ENCODE measurements around the gene USP7. TPM values are rescaled to one million over a fixed set of nuclear protein-coding genes. Genes with fewer than 3 reads are reported as not detected.
"Not testable (repeated sequence)": the region's sequence is repeated elsewhere in the genome, so short reads cannot be mapped to it uniquely, and the experiment has no call there.

Gene USP7
- polyA plus RNA-seq, 3 donors from 2014 or later = 4.4 to 11.9 (median 10.2) TPM

- Mint-ChIP-seq H3K9me3 (no peaks in the 10 kb centered on the region), H3K4me3 (no peak overlapping the region)
Measured at GRCh38 chr16:8990445-8990844, 26.7 kb upstream of the USP7 start.

GRCh38 chr16:8989099-8989878 is 25.6 kb upstream of the USP7 start:
- H3K4me3 Mint-ChIP-seq = no peak overlapping the region
- peaks cover 1 to 3% (median 3%) of the 10 kb centered on the region in 3 donors for H3K27me3 Mint-ChIP-seq (ENCODE audit: low read depth in 3 of 3)
- no peaks in the 10 kb centered on the region for H3K36me3 Mint-ChIP-seq
- H3K4me1 Mint-ChIP-seq = no peaks in the 10 kb centered on the region
- DNase-seq = no peak
- H3K27ac Mint-ChIP-seq = no peak overlapping the region
- H3K9me3 Mint-ChIP-seq = no peaks in the 10 kb centered on the region

More at GRCh38 chr16:8990445-8990844, 26.7 kb upstream of the USP7 start:
- no peak overlapping the region for H3K27ac Mint-ChIP-seq
- DNase-seq = no peak
- H3K4me1 Mint-ChIP-seq = no peaks in the 10 kb centered on the region
- no peaks in the 10 kb centered on the region for H3K36me3 Mint-ChIP-seq
- peaks cover 1 to 3% (median 3%) of the 10 kb centered on the region in 3 donors for H3K27me3 Mint-ChIP-seq (ENCODE audit: low read depth in 3 of 3)

GRCh38 chr16:8986818-8987191 is 23.1 kb upstream of the USP7 start:
- Mint-ChIP-seq H3K27ac (no peak overlapping the region), H3K9me3 (no peaks in the 10 kb centered on the region), H3K36me3 (no peaks in the 10 kb centered on the region), H3K4me3 (no peak overlapping the region), H3K27me3 (ENCODE audit: low read depth in 3 of 3) (peaks cover 1 to 9% (median 3%) of the 10 kb centered on the region in 3 donors), H3K4me1 (no peaks in the 10 kb centered on the region)
- no peak for DNase-seq

- no peaks in the 10 kb centered on the region for H3K9me3 Mint-ChIP-seq
- H3K4me1 Mint-ChIP-seq = no peaks in the 10 kb centered on the region
- no peak overlapping the region for H3K4me3 Mint-ChIP-seq
- H3K27me3 Mint-ChIP-seq (ENCODE audit: low read depth in 3 of 3) = peaks cover 1 to 9% (median 3%) of the 10 kb centered on the region in 3 donors
- no peak for DNase-seq
- no peak overlapping the region for H3K27ac Mint-ChIP-seq
- H3K36me3 Mint-ChIP-seq = no peaks in the 10 kb centered on the region
Measured at GRCh38 chr16:8986111-8986510, 22.4 kb upstream of the USP7 start.

DNA sequence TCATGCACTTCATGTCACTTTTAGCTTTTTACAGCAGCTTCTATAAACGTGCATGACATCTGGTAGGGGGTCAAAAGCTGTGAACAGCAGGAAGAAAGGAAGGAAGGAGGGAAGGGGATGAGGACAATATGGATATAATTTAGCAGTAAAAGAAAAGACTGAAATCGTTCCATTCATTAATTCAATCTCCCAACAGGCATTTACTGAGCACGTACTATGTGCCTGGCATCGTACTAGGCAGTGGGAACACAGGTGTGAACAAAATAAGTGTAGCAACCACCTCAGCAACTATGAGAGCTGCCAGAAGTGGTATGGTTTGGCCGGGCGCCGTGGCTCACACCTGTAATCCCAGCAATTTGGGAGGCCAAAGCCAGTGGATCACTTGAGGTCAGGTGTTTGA is 19.1 kb upstream of the USP7 start:
- peaks cover 3 to 9% (median 4%) of the 10 kb centered on the region in 3 donors for H3K27me3 Mint-ChIP-seq (ENCODE audit: low read depth in 3 of 3)
- H3K4me3 Mint-ChIP-seq = no peak overlapping the region
- H3K9me3 Mint-ChIP-seq = no peaks in the 10 kb centered on the region

GRCh38 chr16:8981901-8982300 is 18.2 kb upstream of the USP7 start:
- not testable (repeated sequence) for H3K4me1 Mint-ChIP-seq, DNase-seq, H3K27ac Mint-ChIP-seq, H3K9me3 Mint-ChIP-seq, H3K36me3 Mint-ChIP-seq, H3K4me3 Mint-ChIP-seq
- H3K27me3 Mint-ChIP-seq (ENCODE audit: low read depth in 3 of 3) = peaks cover 4 to 11% (median 6%) of the 10 kb centered on the region in 3 donors

More for the DNA sequence above, 19.1 kb upstream of the USP7 start:
- no peak overlapping the region for H3K27ac Mint-ChIP-seq
- H3K36me3 Mint-ChIP-seq = no peaks in the 10 kb centered on the region
- no peaks in the 10 kb centered on the region for H3K4me1 Mint-ChIP-seq
- no peak for DNase-seq

GRCh38 chr16:8976189-8976588 is 12.5 kb upstream of the USP7 start:
- not testable (repeated sequence) for H3K9me3 Mint-ChIP-seq, H3K4me3 Mint-ChIP-seq, H3K27ac Mint-ChIP-seq

GRCh38 chr16:8975039-8975438 is 11.3 kb upstream of the USP7 start:
- peaks cover 0 to 5% of the 10 kb centered on the region in 2 donors for H3K4me1 Mint-ChIP-seq

More at GRCh38 chr16:8976189-8976588, 12.5 kb upstream of the USP7 start:
- H3K27me3 Mint-ChIP-seq (ENCODE audit: low read depth in 3 of 3); DNase-seq; H3K4me1 Mint-ChIP-seq; H3K36me3 Mint-ChIP-seq: not testable (repeated sequence)

DNA sequence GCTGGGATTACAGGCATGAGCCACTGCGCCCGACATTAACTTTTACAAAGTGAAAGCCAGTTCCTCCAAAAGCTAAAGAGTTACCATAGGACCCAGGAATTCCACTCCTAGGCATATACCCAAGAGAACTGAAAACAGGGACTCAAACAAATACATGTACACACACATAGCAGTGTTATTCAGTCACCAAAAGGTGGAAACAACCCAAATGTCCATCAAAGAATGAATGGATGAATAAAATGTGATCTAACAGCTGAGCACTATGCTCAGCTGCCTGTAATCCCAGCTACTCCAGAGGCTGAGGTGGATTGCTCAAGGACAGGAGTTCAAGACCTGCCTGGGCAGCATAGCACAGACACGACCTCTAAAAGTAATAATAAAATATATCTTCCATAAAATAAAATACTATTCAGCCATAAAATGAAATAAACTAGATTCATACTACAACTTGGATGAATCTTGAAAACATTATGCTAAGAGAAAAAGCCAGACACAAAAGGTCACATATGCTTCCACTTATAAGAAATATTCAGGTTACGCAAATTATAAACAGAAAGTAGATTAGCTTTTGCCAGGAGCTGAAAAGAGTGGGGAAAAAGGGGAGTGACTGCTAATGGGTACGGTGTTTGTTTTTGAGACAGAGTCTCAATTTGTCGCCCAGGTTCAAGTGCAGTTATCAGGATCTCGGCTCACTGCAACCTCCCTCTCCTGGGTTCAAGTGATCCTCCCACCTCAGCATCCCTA is 9.3 kb upstream of the USP7 start:
- DNase-seq = no peak
- Mint-ChIP-seq H3K4me3 (no peak overlapping the region), H3K4me1 (peaks cover 0 to 5% of the 10 kb centered on the region in 2 donors), H3K27me3 (ENCODE audit: low read depth in 3 of 3) (peaks cover 0 to 8% (median 4%) of the 10 kb centered on the region in 3 donors), H3K36me3 (no peaks in the 10 kb centered on the region), H3K9me3 (no peaks in the 10 kb centered on the region), H3K27ac (no peak overlapping the region)

More at GRCh38 chr16:8975039-8975438, 11.3 kb upstream of the USP7 start:
- Mint-ChIP-seq H3K9me3 (no peaks in the 10 kb centered on the region), H3K36me3 (no peaks in the 10 kb centered on the region), H3K4me3 (no peak overlapping the region), H3K27me3 (ENCODE audit: low read depth in 3 of 3) (peaks cover 2 to 8% (median 4%) of the 10 kb centered on the region in 3 donors), H3K27ac (no peak overlapping the region)
- no peak for DNase-seq

DNA sequence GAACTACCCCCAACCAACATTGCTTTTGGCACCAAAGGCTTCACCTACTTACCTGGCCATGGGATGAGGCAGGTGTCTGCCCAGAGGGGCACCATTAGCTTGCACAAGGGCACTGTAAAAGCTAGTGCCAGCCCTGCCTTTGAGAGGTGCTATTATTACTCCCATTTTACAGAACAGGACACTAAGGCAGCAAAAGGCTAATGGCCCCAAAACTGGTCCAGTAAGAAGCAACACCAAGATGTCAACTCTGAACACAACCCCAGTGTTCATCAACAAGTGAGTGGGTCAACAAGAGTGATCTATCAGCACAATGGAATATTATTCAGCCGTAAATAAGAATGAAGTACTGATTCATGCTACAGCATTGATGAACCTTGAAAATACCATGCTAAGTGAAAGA is 7.7 kb upstream of the USP7 start:
- no peak overlapping the region for H3K4me3 Mint-ChIP-seq
- H3K9me3 Mint-ChIP-seq = no peaks in the 10 kb centered on the region
- no peaks in the 10 kb centered on the region for H3K36me3 Mint-ChIP-seq
- H3K27me3 Mint-ChIP-seq (ENCODE audit: low read depth in 3 of 3) = peaks cover 1 to 9% (median 2%) of the 10 kb centered on the region in 3 donors
- DNase-seq = no peak
- no peaks in the 10 kb centered on the region for H3K4me1 Mint-ChIP-seq
- peak overlapping the region in 1 of 6 donors; percentile 64 for H3K27ac Mint-ChIP-seq

GRCh38 chr16:8969202-8969897 is 5.6 kb upstream of the USP7 start:
- H3K4me3 Mint-ChIP-seq, H3K36me3 Mint-ChIP-seq, H3K27ac Mint-ChIP-seq, DNase-seq, H3K4me1 Mint-ChIP-seq, H3K9me3 Mint-ChIP-seq: not testable (repeated sequence)
- peaks cover 0 to 15% (median 6%) of the 10 kb centered on the region in 3 donors for H3K27me3 Mint-ChIP-seq (ENCODE audit: low read depth in 3 of 3)

GRCh38 chr16:8968054-8968453 is 4.3 kb upstream of the USP7 start:
- not testable (repeated sequence) for DNase-seq, H3K9me3 Mint-ChIP-seq, H3K4me3 Mint-ChIP-seq, H3K27ac Mint-ChIP-seq, H3K36me3 Mint-ChIP-seq
- peaks cover 2 to 12% (median 6%) of the 10 kb centered on the region in 3 donors for H3K27me3 Mint-ChIP-seq (ENCODE audit: low read depth in 3 of 3)
- peaks cover 0 to 11% of the 10 kb centered on the region in 2 donors for H3K4me1 Mint-ChIP-seq

- Mint-ChIP-seq H3K36me3 (no peaks in the 10 kb centered on the region), H3K4me3 (peak overlapping the region in 1 of 5 donors; percentile 60), H3K4me1 (peaks cover 2 to 13% of the 10 kb centered on the region in 2 donors), H3K27ac (no peak overlapping the region), H3K9me3 (peaks cover 0 to 2% (median 0%) of the 10 kb centered on the region in 6 donors), H3K27me3 (ENCODE audit: low read depth in 3 of 3) (peaks cover 2 to 16% (median 11%) of the 10 kb centered on the region in 3 donors)
- DNase-seq = no peak
Measured at GRCh38 chr16:8967132-8967821, 3.6 kb upstream of the USP7 start.

Data from immature natural killer cell (primary cell).